GM19372 (cell line): ENCODE results near the gene WBP4.
A peak's percentile ranks its signal among the peaks of the same experiment; 100 is the strongest.
"Not testable (repeated sequence)": the region's sequence is repeated elsewhere in the genome, so short reads cannot be mapped to it uniquely, and the experiment has no call there.

Experiments
- ATAC-seq: cut with Tn5 transposase; IDR thresholded peaks from one replicate; pipeline ENCODE4 v1.9.1; 2021; ENCODE audit warnings: mild to moderate bottlenecking, low read depth, moderate library complexity; ENCODE audit not compliant: unreplicated experiment

Gene WBP4

GRCh38 chr13:41042419-41042818 lies 18.9 kb upstream of the WBP4 start:
- ATAC-seq = not testable (repeated sequence)

- ATAC-seq = no peak
Observed at GRCh38 chr13:41048640-41049039, 12.7 kb upstream of the WBP4 start.

- ATAC-seq = no peak
Observed at GRCh38 chr13:41049480-41050440, 11.5 kb upstream of the WBP4 start.

GRCh38 chr13:41052441-41052840 lies 8.9 kb upstream of the WBP4 start:
- ATAC-seq = no peak

GRCh38 chr13:41053384-41053826 lies 7.9 kb upstream of the WBP4 start:
- ATAC-seq = peak; percentile 68

- no peak for ATAC-seq
Observed at GRCh38 chr13:41054212-41054877, 7.0 kb upstream of the WBP4 start.

- no peak for ATAC-seq
Observed at GRCh38 chr13:41054919-41055619, 6.2 kb upstream of the WBP4 start.

GRCh38 chr13:41056194-41056593 lies 5.1 kb upstream of the WBP4 start:
- ATAC-seq = no peak

- no peak for ATAC-seq
Observed at GRCh38 chr13:41056826-41057711, 4.2 kb upstream of the WBP4 start.

GRCh38 chr13:41058295-41059070 lies 2.8 kb upstream of the WBP4 start:
- no peak for ATAC-seq

GRCh38 chr13:41059456-41060081 lies 1.7 kb upstream of the WBP4 start:
- no peak for ATAC-seq

- ATAC-seq = peak; percentile 36
Observed at GRCh38 chr13:41060082-41060723, 1.1 kb upstream of the WBP4 start.

GRCh38 chr13:41060724-41061074 lies 610 bp upstream of the WBP4 start:
- ATAC-seq = peak; percentile 27

GRCh38 chr13:41061914-41062837 lies 867 bp downstream of the WBP4 start:
- peak; percentile 39 for ATAC-seq

GRCh38 chr13:41064493-41064892 lies 3.2 kb downstream of the WBP4 start:
- no peak for ATAC-seq

GRCh38 chr13:41065078-41065477 lies 3.8 kb downstream of the WBP4 start:
- no peak for ATAC-seq

- ATAC-seq = no peak
Observed at GRCh38 chr13:41074523-41074922, 13.2 kb downstream of the WBP4 start.
